Stomach (tissue), 4 donors: ENCODE measurements around the gene HYDIN.

Experiments used
- CTCF ChIP-seq, 7 experiments: fragments of 450-650 bp in 4 of 7; fragments of 200-600 bp in 3 of 7; sonication (generic) in 3 of 7; IDR thresholded peaks; one replicate each; pipeline ENCODE4 v1.5.1; 2016 to 2019; ENCODE audit warnings: antibody characterized with exemption in 7 of 7, control low read depth in 2 of 7, mild to moderate bottlenecking in 1 of 7
- EP300 ChIP-seq: sonication (generic); formaldehyde crosslinking; IDR thresholded peaks from one replicate; pipeline ENCODE4 v1.6.1; 2017; ENCODE audit warnings: antibody characterized with exemption
- POLR2A ChIP-seq, 4 donors: fragments of 450-650 bp; IDR thresholded peaks; one replicate each; pipeline ENCODE4 v1.6.1; 2016; ENCODE audit warnings: antibody characterized with exemption in 4 of 4, control low read depth in 2 of 4, mild to moderate bottlenecking in 1 of 4, moderate library complexity in 1 of 4
- POLR2AphosphoS5 ChIP-seq, 3 donors: sonication (generic); formaldehyde crosslinking; IDR thresholded peaks; one replicate each; pipeline ENCODE4 v1.6.1; 2016; ENCODE audit warnings: antibody characterized with exemption in 3 of 3

GRCh38 chr16:70800311-70800710 is 430.2 kb downstream of the HYDIN start:
- no peak for TF ChIP-seq CTCF (IDR thresholded peaks at IDR 0.05)
- no peak for TF ChIP-seq POLR2A (IDR thresholded peaks at IDR 0.05)
- no peak for TF ChIP-seq POLR2AphosphoS5 (IDR thresholded peaks at IDR 0.05)
- TF ChIP-seq EP300: no peak
